Ishikawa (cell line): Measurements from ENCODE around the gene FGF14.

ENCODE experiments used
- CEBPB ChIP-seq: IDR thresholded peaks from 2 replicates; pipeline ENCODE4 v1.6.1; 2012
- CREB1 ChIP-seq: IDR thresholded peaks from 2 replicates; pipeline ENCODE4 v1.6.1; 2012; ENCODE audit warnings: low read depth
- EGR1 ChIP-seq: IDR thresholded peaks from 2 replicates; pipeline ENCODE4 v1.6.1; 2012
- EP300 ChIP-seq: IDR thresholded peaks from 2 replicates; pipeline ENCODE4 v1.6.1; 2012; ENCODE audit warnings: borderline replicate concordance
- FOXM1 ChIP-seq: IDR thresholded peaks from 2 replicates; pipeline ENCODE4 v1.6.1; 2012; ENCODE audit warnings: low read depth, borderline replicate concordance
- NFIC ChIP-seq: IDR thresholded peaks from 2 replicates; pipeline ENCODE4 v1.6.1; 2012
- RAD21 ChIP-seq: IDR thresholded peaks from 2 replicates; pipeline ENCODE4 v1.6.1; 2012; ENCODE audit warnings: low read depth
- REST ChIP-seq: IDR thresholded peaks from 2 replicates; pipeline ENCODE4 v1.6.1; 2012; ENCODE audit warnings: low read depth, mild to moderate bottlenecking
- TAF1 ChIP-seq: IDR thresholded peaks from 2 replicates; pipeline ENCODE4 v1.6.1; 2012; ENCODE audit warnings: low read depth, mild to moderate bottlenecking
- TCF12 ChIP-seq: IDR thresholded peaks from 2 replicates; pipeline ENCODE4 v1.6.1; 2012; ENCODE audit warnings: low read depth
- TEAD4 ChIP-seq: IDR thresholded peaks from 2 replicates; pipeline ENCODE4 v1.6.1; 2012
- YY1 ChIP-seq: IDR thresholded peaks from 2 replicates; pipeline ENCODE4 v1.6.1; 2012; ENCODE audit warnings: low read depth
- ZBTB7A ChIP-seq: IDR thresholded peaks from 2 replicates; pipeline ENCODE4 v1.6.1; 2012; ENCODE audit warnings: low read depth
- TF ChIP-seq, protein P1 (sequence below): IDR thresholded peaks from 2 replicates; pipeline ENCODE4 v1.6.1; 2012
- TF ChIP-seq, protein P2 (sequence below): IDR thresholded peaks from 2 replicates; pipeline ENCODE4 v1.6.1; 2012

FGF14 gene

GRCh38 chr13:101916108-101916774 lies 485.6 kb downstream of the FGF14 start:
- no peak for TF ChIP-seq EP300
- TF ChIP-seq, protein P1, sequence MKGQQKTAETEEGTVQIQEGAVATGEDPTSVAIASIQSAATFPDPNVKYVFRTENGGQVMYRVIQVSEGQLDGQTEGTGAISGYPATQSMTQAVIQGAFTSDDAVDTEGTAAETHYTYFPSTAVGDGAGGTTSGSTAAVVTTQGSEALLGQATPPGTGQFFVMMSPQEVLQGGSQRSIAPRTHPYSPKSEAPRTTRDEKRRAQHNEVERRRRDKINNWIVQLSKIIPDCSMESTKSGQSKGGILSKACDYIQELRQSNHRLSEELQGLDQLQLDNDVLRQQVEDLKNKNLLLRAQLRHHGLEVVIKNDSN: no peak
- no peak for TF ChIP-seq EGR1
- TF ChIP-seq FOXM1: no peak
- no peak for TF ChIP-seq TEAD4
- TF ChIP-seq CREB1: no peak
- no peak for TF ChIP-seq RAD21
- TF ChIP-seq, protein P2, sequence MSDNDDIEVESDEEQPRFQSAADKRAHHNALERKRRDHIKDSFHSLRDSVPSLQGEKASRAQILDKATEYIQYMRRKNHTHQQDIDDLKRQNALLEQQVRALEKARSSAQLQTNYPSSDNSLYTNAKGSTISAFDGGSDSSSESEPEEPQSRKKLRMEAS: no peak
- TF ChIP-seq NFIC: no peak
- TF ChIP-seq ZBTB7A: no peak
- TF ChIP-seq CEBPB: no peak
- TF ChIP-seq TCF12: no peak
- TF ChIP-seq YY1: no peak
- no peak for TF ChIP-seq REST
- TF ChIP-seq TAF1: no peak

- no peak for TF ChIP-seq CEBPB
- TF ChIP-seq ZBTB7A: no peak
- no peak for TF ChIP-seq RAD21
Observed at GRCh38 chr13:101915755-101916107, 486.1 kb downstream of the FGF14 start.

DNA sequence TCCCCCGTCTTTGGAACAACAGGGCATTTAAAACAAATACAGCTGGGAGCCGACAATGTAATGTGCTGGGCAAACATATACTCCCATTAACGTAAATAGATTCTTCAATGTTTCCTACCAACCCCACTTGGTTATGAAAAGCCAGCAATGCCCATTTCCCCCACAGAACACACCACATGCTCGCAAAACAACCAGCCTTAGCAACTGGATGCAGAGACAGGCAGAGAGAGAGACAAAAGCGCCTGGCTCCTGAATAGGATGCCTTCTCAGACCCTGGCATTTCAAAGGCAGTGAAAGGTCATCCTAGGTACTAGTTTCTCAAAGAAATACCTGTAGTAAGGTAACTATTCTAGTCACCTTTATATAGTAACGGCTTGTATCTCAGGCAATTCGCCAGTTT lies 486.5 kb downstream of the FGF14 start:
- no peak for TF ChIP-seq TAF1
- no peak for TF ChIP-seq FOXM1
- no peak for TF ChIP-seq ZBTB7A
- no peak for TF ChIP-seq EGR1
- TF ChIP-seq, protein P2: no peak
- no peak for TF ChIP-seq TCF12
- TF ChIP-seq, protein P1: no peak
- TF ChIP-seq RAD21: no peak
- no peak for TF ChIP-seq YY1
- no peak for TF ChIP-seq NFIC
- TF ChIP-seq EP300: no peak
- no peak for TF ChIP-seq CREB1
- no peak for TF ChIP-seq CEBPB
- TF ChIP-seq REST: no peak
- TF ChIP-seq TEAD4: no peak

- no peak for TF ChIP-seq FOXM1
- TF ChIP-seq TAF1: no peak
- no peak for TF ChIP-seq NFIC
- no peak for TF ChIP-seq ZBTB7A
- no peak for TF ChIP-seq EP300
- TF ChIP-seq, protein P2: no peak
- TF ChIP-seq CREB1: no peak
- no peak for TF ChIP-seq TEAD4
Observed at GRCh38 chr13:101911752-101912151, 490.1 kb downstream of the FGF14 start.

DNA sequence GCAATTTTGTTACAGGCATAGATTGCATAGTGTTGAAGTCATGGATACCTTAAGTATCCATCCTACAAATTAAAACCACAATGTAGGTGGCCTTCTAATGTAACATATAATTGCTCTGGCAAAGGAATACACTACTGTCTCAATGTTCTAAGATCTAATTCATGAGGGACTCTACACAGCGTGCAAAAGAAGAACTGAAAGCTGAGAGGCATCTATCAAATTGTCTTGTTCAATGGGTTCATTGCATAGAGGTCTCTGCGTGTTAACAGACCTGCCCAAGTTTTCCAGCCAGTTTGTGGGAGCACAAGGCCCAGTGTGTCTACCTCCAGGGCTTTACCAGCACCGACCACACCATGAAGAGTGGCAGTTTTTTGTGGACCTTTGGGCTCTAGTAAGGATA lies 498.0 kb downstream of the FGF14 start:
- no peak for TF ChIP-seq TCF12
- no peak for TF ChIP-seq TEAD4
- TF ChIP-seq RAD21: no peak
- TF ChIP-seq, protein P1: no peak

DNA sequence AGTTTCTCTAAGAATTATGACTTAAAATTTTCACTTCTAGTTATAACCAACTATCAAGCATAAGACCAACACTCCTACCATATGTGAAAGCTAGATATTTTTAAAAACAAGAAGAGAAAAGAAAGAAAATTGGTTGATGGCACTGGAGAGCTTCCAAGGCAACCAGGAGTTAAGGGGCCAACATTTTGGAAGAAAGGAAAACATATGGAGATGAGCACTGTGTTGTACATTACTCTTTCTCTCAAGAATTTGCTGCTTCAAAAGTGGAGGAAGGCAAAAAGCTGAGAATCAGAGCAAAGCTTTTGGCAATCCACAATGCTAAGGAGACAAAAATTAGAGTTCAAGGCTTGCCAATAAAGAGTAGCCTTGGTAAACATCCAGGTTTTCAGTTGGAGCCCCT lies 503.2 kb downstream of the FGF14 start:
- TF ChIP-seq EP300 (no peak), REST (no peak), TCF12 (no peak), EGR1 (no peak), YY1 (no peak), FOXM1 (no peak), NFIC (no peak), ZBTB7A (no peak), TAF1 (no peak), CREB1 (no peak), RAD21 (no peak), CEBPB (no peak), TEAD4 (no peak)
- TF ChIP-seq, protein P2: no peak
- TF ChIP-seq, protein P1: no peak
